HCT116 (cell line): ENCODE data around the gene HCST. TPM values are rescaled to one million over a fixed set of nuclear protein-coding genes. Genes with fewer than 3 reads are reported as not detected.

Experiments used
- ATAC-seq: fragments of 200-7000 bp; cut with Tn5 transposase; 2 replicates; pipeline ENCODE4 v1.9.1; 2020; ENCODE audit warnings: mild to moderate bottlenecking, moderate library complexity
- BruUV-seq: library from RNA; stranded (reverse); fragments of 400-500 nt; replicated peaks from 2 replicates; lab custom pipeline; 2021; lab: Mats Ljungman, UMichigan
- CTCF ChIA-PET: fragments of 300-600 bp; sonication (Branson Sonifier 250); formaldehyde crosslinking; loops from one replicate; lab custom pipeline; 2021; ENCODE audit warnings: antibody characterized with exemption; lab: Charles Lee
- POLR2A ChIA-PET: fragments of 300-600, 350-600 bp; sonication (Branson Sonifier 250); formaldehyde crosslinking; loops from one replicate; lab custom pipeline; 2021; ENCODE audit warnings: antibody characterized with exemption; lab: Charles Lee
- RAD21 ChIA-PET, 2 experiments: fragments of 300-600 bp; sonication (Branson Sonifier 250); formaldehyde crosslinking; loops; one replicate each; lab custom pipeline; 2023; ENCODE audit warnings: low total read pairs in 2 of 2; ENCODE audit not compliant: uncharacterized antibody in 2 of 2, unreplicated experiment in 2 of 2, low non-redundant PET in 1 of 2; lab: Charles Lee
- DNase-seq: peaks from one replicate; pipeline ENCODE4 v3.0.0-alpha.2; 2010; ENCODE audit warnings: low read depth, low spot score
- H2AFZ ChIP-seq: fragments of 200-600 bp; shearing (Covaris generic), sonication (generic); 2 replicates; pipeline ENCODE4 v1.6.1; 2017; ENCODE audit warnings: low read depth, mixed run types, mixed read lengths, antibody characterized with exemption, low read length; ENCODE audit not compliant: poor library complexity, severe bottlenecking
- H3K27ac ChIP-seq: 2 replicates; pipeline ENCODE4 v1.5.1; 2012; ENCODE audit warnings: low read depth, low read length
- H3K27me3 ChIP-seq: fragments of 200-600 bp; sonication (generic); 2 replicates; pipeline ENCODE4 v1.6.1; 2016; ENCODE audit warnings: mixed run types, low read length, mixed read lengths; ENCODE audit not compliant: insufficient read depth
- H3K36me3 ChIP-seq, 2 experiments: fragments of 200-500 bp in 1 of 2; fragments of 200-600 bp in 1 of 2; sonication (Bioruptor generic) in 1 of 2; sonication (generic) in 1 of 2; 2 replicates each; pipeline versions ENCODE4 v1.5.1 to v1.6.1; 2014 to 2016; ENCODE audit warnings: low read length in 2 of 2, inconsistent platforms in 1 of 2, mixed read lengths in 1 of 2, mixed run types in 1 of 2; ENCODE audit not compliant: insufficient read depth in 2 of 2, control insufficient read depth in 1 of 2
- H3K4me1 ChIP-seq, 2 experiments: fragments of 200-600 bp in 1 of 2; sonication (generic) in 1 of 2; 2 replicates each; pipeline versions ENCODE4 v1.5.1 to v1.6.1; 2012 to 2017; ENCODE audit warnings: low read length in 2 of 2, inconsistent platforms in 1 of 2, mild to moderate bottlenecking in 1 of 2, mixed read lengths in 1 of 2, mixed run types in 1 of 2, moderate library complexity in 1 of 2; ENCODE audit not compliant: insufficient read depth in 2 of 2, control insufficient read depth in 1 of 2
- H3K4me2 ChIP-seq: fragments of 200-600 bp; sonication (generic); 2 replicates; pipeline ENCODE4 v1.6.1; 2017; ENCODE audit warnings: mixed run types, low read length, mixed read lengths
- H3K4me3 ChIP-seq, 2 experiments: fragments of 200-600 bp in 1 of 2; sonication (generic) in 1 of 2; replicated peaks in 1 of 2; 2 replicates each; pipeline ENCODE4 v1.5.1; 2011 to 2016; ENCODE audit warnings: low read length in 2 of 2, control low read depth in 1 of 2, low read depth in 1 of 2, mild to moderate bottlenecking in 1 of 2, mixed read lengths in 1 of 2, mixed run types in 1 of 2
- H3K79me2 ChIP-seq: fragments of 200-600 bp; sonication (generic); 2 replicates; pipeline ENCODE4 v1.6.1; 2017; ENCODE audit warnings: mild to moderate bottlenecking, mixed run types, low read length, moderate library complexity, mixed read lengths; ENCODE audit not compliant: insufficient read depth
- H3K9ac ChIP-seq: fragments of 200-600 bp; sonication (generic); 2 replicates; pipeline ENCODE4 v1.6.1; 2016; ENCODE audit warnings: low read length, mixed read lengths
- H3K9me2 ChIP-seq: fragments of 200-600 bp; sonication (generic), shearing (Covaris generic); 2 replicates; pipeline ENCODE4 v1.6.1; 2017; ENCODE audit warnings: mixed run types, mild to moderate bottlenecking, moderate library complexity; ENCODE audit not compliant: insufficient read depth
- H3K9me3 ChIP-seq, 2 experiments: fragments of 200-500 bp in 1 of 2; fragments of 200-600 bp in 1 of 2; sonication (Bioruptor generic) in 1 of 2; sonication (generic) in 1 of 2; 2 replicates each; pipeline ENCODE4 v1.6.1; 2014 to 2017; ENCODE audit warnings: low read length in 2 of 2, mixed read lengths in 2 of 2, inconsistent platforms in 1 of 2, low read depth in 1 of 2, mild to moderate bottlenecking in 1 of 2, mixed run types in 1 of 2, moderate library complexity in 1 of 2; ENCODE audit not compliant: control insufficient read depth in 1 of 2, insufficient read depth in 1 of 2
- H4K20me1 ChIP-seq: fragments of 200-600 bp; sonication (generic), shearing (Covaris generic); 2 replicates; pipeline ENCODE4 v1.6.1; 2017; ENCODE audit warnings: mixed run types, mild to moderate bottlenecking, moderate library complexity; ENCODE audit not compliant: insufficient read depth
- EZH2 ChIP-seq: fragments of 200-600 bp; sonication (generic); IDR thresholded peaks from 2 replicates; pipeline ENCODE4 v1.6.1; 2017; ENCODE audit warnings: antibody characterized with exemption, mixed run types
- EZH2phosphoT487 ChIP-seq: fragments of 200-600 bp; IDR thresholded peaks from 2 replicates; pipeline ENCODE4 v1.6.1; 2018; ENCODE audit warnings: antibody characterized with exemption, borderline replicate concordance
- JUND ChIP-seq: IDR thresholded peaks from 2 replicates; pipeline ENCODE4 v1.6.1; 2012
- MAX ChIP-seq: IDR thresholded peaks from 2 replicates; pipeline ENCODE4 v1.6.1; 2012
- SIN3A ChIP-seq: IDR thresholded peaks from 2 replicates; pipeline ENCODE4 v1.6.1; 2012; ENCODE audit warnings: low read depth
- SP1 ChIP-seq: IDR thresholded peaks from 2 replicates; pipeline ENCODE4 v1.6.1; 2012; ENCODE audit warnings: low read depth
- TCF7L2 ChIP-seq: IDR thresholded peaks from 2 replicates; pipeline ENCODE4 v1.7.0; 2011; ENCODE audit warnings: borderline replicate concordance, inconsistent platforms; ENCODE audit not compliant: insufficient read depth, insufficient read length; ENCODE audit errors: extremely low read depth
- ZNF274 ChIP-seq: fragments of 200-500 bp; sonication (Bioruptor generic); IDR thresholded peaks from 2 replicates; pipeline ENCODE4 v1.6.1; 2014; ENCODE audit warnings: mild to moderate bottlenecking, low read depth, low read length, inconsistent platforms
- intact Hi-C: fragments of 100-400 bp; cut with micrococcal nuclease; formaldehyde crosslinking; loops from 2 replicates; pipeline ENCODE4 v1.10.0; 2022
- total RNA-seq: library from RNA; stranded (reverse); gene quantifications from one replicate; pipeline ENCODE4 v1.2.1, GENCODE V29; 2021; ENCODE audit not compliant: unreplicated experiment
- TF ChIP-seq, protein P1 (sequence below): IDR thresholded peaks from 2 replicates; pipeline ENCODE4 v1.6.1; 2012; ENCODE audit warnings: low read depth

HCST gene
- total RNA-seq, 1 experiment from 2014 or later: 1.2 TPM

GRCh38 chr19:35932291-35932936 lies 30.1 kb downstream of the HCST start:
- peak overlapping the region; percentile 54 for H3K4me2 ChIP-seq
- H2AFZ ChIP-seq: peak overlapping the region; percentile 87
- no peak for ATAC-seq
- CTCF ChIA-PET: interaction anchor here (0.6 to 1.7 kb wide), 6 partner anchors 24 to 187 kb away, joined by 3 to 11 read pairs (median 3); partner anchors contain the start of genes PSENEN, THAP8 and U2AF1L4
- peak overlapping the region in 1 of 2 experiments; percentile 13; a peak in 1 of 4 replicates for H3K4me3 ChIP-seq
- H3K27me3 ChIP-seq: no peaks in the 10 kb centered on the region
- intact Hi-C loops: loop anchor here (10.0 kb wide), 1 partner anchor 388 kb away; the partner anchor contains the start of gene TMEM147
- H3K27ac ChIP-seq: no peak overlapping the region
- H3K79me2 ChIP-seq: peaks cover 9% of the 10 kb centered on the region
- H3K36me3 ChIP-seq: no peaks in the 10 kb centered on the region
- RAD21 ChIA-PET: interaction anchor here in 1 of 2 experiments (1.8 kb wide), 1 partner anchor 50 kb away, joined by 16 read pairs; no protein-coding TSS in a partner anchor
- H3K9me3 ChIP-seq: no peaks in the 10 kb centered on the region
- peaks cover 17 to 31% of the 10 kb centered on the region in 2 experiments; a peak in 3 of 4 replicates for H3K4me1 ChIP-seq
- no peaks in the 10 kb centered on the region for H3K9me2 ChIP-seq
- POLR2A ChIA-PET: no interaction called here
- H3K9ac ChIP-seq: 0 out of 2 replicates have a peak overlapping the region, but pooled peaks have one; percentile 3
- no peaks in the 10 kb centered on the region for H4K20me1 ChIP-seq
- no TSS peak for BruUV-seq
- TF ChIP-seq, protein P1, sequence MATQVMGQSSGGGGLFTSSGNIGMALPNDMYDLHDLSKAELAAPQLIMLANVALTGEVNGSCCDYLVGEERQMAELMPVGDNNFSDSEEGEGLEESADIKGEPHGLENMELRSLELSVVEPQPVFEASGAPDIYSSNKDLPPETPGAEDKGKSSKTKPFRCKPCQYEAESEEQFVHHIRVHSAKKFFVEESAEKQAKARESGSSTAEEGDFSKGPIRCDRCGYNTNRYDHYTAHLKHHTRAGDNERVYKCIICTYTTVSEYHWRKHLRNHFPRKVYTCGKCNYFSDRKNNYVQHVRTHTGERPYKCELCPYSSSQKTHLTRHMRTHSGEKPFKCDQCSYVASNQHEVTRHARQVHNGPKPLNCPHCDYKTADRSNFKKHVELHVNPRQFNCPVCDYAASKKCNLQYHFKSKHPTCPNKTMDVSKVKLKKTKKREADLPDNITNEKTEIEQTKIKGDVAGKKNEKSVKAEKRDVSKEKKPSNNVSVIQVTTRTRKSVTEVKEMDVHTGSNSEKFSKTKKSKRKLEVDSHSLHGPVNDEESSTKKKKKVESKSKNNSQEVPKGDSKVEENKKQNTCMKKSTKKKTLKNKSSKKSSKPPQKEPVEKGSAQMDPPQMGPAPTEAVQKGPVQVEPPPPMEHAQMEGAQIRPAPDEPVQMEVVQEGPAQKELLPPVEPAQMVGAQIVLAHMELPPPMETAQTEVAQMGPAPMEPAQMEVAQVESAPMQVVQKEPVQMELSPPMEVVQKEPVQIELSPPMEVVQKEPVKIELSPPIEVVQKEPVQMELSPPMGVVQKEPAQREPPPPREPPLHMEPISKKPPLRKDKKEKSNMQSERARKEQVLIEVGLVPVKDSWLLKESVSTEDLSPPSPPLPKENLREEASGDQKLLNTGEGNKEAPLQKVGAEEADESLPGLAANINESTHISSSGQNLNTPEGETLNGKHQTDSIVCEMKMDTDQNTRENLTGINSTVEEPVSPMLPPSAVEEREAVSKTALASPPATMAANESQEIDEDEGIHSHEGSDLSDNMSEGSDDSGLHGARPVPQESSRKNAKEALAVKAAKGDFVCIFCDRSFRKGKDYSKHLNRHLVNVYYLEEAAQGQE: no peak
- TF ChIP-seq TCF7L2: no peak
- TF ChIP-seq SP1: no peak
- no peak for TF ChIP-seq EZH2
- TF ChIP-seq JUND: no peak
- no peak for TF ChIP-seq ZNF274
- TF ChIP-seq EZH2phosphoT487: no peak
- no peak for TF ChIP-seq MAX
- no peak for TF ChIP-seq SIN3A
- TF ChIP-seq, all 23 proteins: peak for 0
- no peak for DNase-seq
